Measurements from ENCODE around the gene AKAP13.

- no peak for TF ChIP-seq TAF1 (IDR thresholded peaks at IDR 0.05; ENCODE audit: low read depth)
- TF ChIP-seq EP300 (conservative IDR thresholded peaks at IDR 0.05; ENCODE audit: poor library complexity, severe bottlenecking): no peak
- TF ChIP-seq POLR2AphosphoS5 (IDR thresholded peaks at IDR 0.05): no peak
- TF ChIP-seq CTCF (IDR thresholded peaks at IDR 0.05; ENCODE audit: poor library complexity, severe bottlenecking): no peak
- no peak for TF ChIP-seq REST (IDR thresholded peaks at IDR 0.05; ENCODE audit: borderline replicate concordance)
- TF ChIP-seq RAD21 (conservative IDR thresholded peaks at IDR 0.05): no peak
- TF ChIP-seq MXI1 (conservative IDR thresholded peaks at IDR 0.05; ENCODE audit: poor library complexity, severe bottlenecking): no peak
Observed at GRCh38 chr15:85523530-85523929, 143.1 kb downstream of the AKAP13 start.

Measured in neural cell (in vitro differentiated cells).